ENCODE results near the gene ALKBH7.
"Not testable (repeated sequence)": the region's sequence is repeated elsewhere in the genome, so short reads cannot be mapped to it uniquely, and the experiment has no call there.

The ALKBH7 gene

DNA sequence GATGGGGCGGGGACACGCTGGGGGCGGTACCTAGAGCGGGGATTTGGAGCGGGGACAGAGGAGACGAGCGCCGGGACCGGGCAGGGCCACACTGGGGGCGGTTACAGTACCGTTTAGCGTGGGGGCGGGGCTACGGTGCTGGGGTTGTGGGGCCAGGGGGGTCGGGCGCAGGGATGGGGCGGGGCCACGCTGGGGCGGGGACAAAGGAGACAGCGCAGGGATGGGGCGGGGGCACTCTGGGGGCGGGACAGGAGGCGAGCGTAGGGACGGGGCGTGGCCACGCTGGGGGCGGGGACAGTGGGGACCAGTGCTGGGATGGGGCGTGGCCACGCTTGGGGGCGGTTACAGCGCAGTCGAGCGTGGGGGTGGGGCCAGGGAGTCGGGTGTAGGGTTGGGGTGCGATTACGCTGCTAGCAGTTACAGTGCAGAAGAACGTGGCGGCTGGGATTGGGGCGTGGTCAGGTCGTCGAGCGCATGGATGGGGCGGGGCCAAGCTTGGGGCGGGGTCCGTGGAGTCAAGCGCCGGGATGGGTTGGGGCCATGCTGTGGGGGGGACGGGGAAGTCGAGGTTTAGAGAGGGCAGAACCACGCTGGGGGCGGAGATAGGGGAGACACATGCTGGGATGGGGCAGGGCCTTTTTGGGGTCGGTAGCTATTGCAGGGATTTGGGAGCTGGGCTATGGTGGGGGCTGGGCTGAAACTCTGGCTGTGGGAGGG is 660 bp downstream of the ALKBH7 start:
- peak; percentile 100 for DNase-seq

- DNase-seq, result no peak
Observed at GRCh38 chr19:6373813-6374108, 1.2 kb downstream of the ALKBH7 start.

DNA sequence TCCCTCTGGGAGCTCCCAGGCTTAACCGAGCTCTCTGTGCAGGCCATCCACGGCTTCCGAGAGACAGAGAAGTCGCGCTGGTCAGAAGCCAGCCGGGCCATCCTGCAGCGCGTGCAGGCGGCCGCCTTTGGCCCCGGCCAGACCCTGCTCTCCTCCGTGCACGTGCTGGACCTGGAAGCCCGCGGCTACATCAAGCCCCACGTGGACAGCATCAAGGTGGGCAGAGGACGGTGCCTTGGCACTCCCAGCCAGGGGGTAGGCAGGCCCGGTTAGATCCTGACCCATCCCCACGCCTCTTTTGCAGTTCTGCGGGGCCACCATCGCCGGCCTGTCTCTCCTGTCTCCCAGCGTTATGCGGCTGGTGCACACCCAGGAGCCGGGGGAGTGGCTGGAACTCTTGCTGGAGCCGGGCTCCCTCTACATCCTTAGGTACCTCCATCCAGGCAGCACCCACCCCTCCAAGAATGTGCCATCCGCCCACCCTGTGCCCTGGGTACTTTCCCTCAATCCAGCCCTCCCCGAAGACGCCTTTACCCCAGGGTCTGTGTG is 1.6 kb downstream of the ALKBH7 start:
- DNase-seq, result no peak

DNA sequence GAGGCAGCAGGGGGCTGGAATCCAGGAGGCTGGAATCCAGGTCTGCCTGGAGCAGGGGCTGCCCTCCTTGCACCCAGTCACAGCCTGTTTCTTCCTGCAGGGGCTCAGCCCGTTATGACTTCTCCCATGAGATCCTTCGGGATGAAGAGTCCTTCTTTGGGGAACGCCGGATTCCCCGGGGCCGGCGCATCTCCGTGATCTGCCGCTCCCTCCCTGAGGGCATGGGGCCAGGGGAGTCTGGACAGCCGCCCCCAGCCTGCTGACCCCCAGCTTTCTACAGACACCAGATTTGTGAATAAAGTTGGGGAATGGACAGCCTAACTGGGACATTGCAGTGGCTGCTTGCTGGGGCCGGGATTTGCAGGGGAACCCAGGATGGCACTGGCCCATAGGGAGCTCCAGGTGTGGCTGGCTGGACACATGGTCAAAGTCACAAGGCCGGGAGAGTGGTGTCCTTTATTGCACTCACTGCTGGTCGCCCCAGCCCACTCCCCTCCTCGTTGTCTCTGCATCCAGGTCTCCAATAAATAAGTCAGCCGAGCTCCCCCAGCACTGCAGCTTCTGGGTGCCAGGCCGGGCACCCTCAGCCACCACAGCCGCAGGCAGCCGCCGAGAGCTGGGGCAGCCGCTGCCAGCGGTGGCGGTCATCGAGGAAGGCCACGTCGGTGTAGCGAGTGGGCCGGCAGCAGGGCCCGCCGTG is 2.3 kb downstream of the ALKBH7 start:
- DNase-seq, result no peak

GRCh38 chr19:6375411-6376010 is 2.9 kb downstream of the ALKBH7 start, which contains the start of gene PSPN:
PSPN (minus strand) TSS chr19:6375933; CDS start chr19:6375849, 84 bp downstream.
- DNase-seq, result no peak

- DNase-seq, result no peak
Observed at GRCh38 chr19:6376512-6377190, 4.1 kb downstream of the ALKBH7 start.

GRCh38 chr19:6378041-6378440 is 5.4 kb downstream of the ALKBH7 start:
- DNase-seq, result no peak

GRCh38 chr19:6378486-6378885 is 5.9 kb downstream of the ALKBH7 start:
- no peak for DNase-seq

GRCh38 chr19:6379744-6380143 is 7.2 kb downstream of the ALKBH7 start:
- no peak for DNase-seq

DNA sequence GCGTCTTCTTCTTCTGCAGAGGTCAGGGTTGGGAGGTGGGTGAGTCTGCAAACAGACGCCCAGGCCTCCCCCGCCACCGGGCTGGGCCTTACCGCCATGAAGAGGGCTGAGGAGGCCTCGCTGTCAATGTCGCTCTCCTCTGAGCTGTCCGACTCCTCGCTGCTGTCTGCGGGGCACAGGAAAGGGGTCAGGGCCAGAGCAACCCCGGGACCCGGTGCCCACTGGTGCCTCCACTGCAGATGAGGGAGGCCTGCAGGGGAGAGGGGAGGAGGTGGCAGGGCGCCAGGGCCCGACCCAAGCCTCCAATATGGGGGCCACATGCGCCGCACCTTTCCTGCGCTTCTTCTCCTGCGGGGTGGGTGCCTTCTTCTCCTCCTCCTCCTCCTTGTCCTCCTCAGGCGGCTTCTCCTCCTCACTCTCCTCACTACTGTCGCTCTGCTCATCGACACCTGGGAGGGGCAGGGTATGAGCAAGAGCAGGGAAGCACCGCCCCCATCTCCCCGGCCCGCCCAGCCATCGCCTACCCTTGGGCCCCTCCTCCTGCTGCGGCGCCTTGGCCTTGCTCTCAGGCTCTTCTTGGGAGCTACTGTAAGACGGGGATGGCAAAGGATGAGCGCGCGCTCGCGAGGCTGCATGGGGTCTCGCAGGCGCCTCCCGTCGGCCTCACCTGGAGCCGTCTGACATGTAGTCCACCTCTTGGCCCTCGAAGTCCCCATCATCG is 8.6 kb downstream of the ALKBH7 start:
- no peak for DNase-seq

- DNase-seq, result no peak
Observed at GRCh38 chr19:6383188-6383587, 10.6 kb downstream of the ALKBH7 start.

GRCh38 chr19:6384381-6384780 is 11.8 kb downstream of the ALKBH7 start:
- DNase-seq, result no peak

- DNase-seq, result no peak
Observed at GRCh38 chr19:6387372-6387771, 14.8 kb downstream of the ALKBH7 start.

GRCh38 chr19:6392221-6393073 is 19.9 kb downstream of the ALKBH7 start:
- DNase-seq, result no peak

GRCh38 chr19:6393074-6393982 is 20.7 kb downstream of the ALKBH7 start, which contains the start of gene GTF2F1:
GTF2F1 (minus strand) TSS chr19:6393164; CDS start chr19:6392995, 169 bp downstream.
- DNase-seq, result peak; percentile 96

GRCh38 chr19:6393983-6394412 is 21.4 kb downstream of the ALKBH7 start:
- DNase-seq, result no peak

- no peak for DNase-seq
Observed at GRCh38 chr19:6394831-6395230, 22.2 kb downstream of the ALKBH7 start.

- DNase-seq, result no peak
Observed at GRCh38 chr19:6396305-6396704, 23.7 kb downstream of the ALKBH7 start.

- not testable (repeated sequence) for DNase-seq
Observed at GRCh38 chr19:6400062-6400944, 27.7 kb downstream of the ALKBH7 start.
